Endothelial cell of umbilical vein (primary cell): ENCODE measurements around the gene PIGZ.

ENCODE experiments used
- POLR2A ChIP-seq: IDR thresholded peaks from 2 replicates; pipeline ENCODE4 v1.6.1; 2012; ENCODE audit warnings: low read depth, mild to moderate bottlenecking, control low read depth, low read length
- TF ChIP-seq, protein P1 (sequence below), 2 donors: IDR thresholded peaks; 1 replicate in 1 of 2; 2 replicates in 1 of 2; pipeline ENCODE4 v1.5.1; 2011; ENCODE audit warnings: low read length in 2 of 2, mild to moderate bottlenecking in 2 of 2, moderate library complexity in 2 of 2, control low read depth in 1 of 2, inconsistent platforms in 1 of 2, low read depth in 1 of 2; ENCODE audit not compliant: insufficient read depth in 1 of 2; ENCODE audit errors: extremely low read depth in 1 of 2

DNA sequence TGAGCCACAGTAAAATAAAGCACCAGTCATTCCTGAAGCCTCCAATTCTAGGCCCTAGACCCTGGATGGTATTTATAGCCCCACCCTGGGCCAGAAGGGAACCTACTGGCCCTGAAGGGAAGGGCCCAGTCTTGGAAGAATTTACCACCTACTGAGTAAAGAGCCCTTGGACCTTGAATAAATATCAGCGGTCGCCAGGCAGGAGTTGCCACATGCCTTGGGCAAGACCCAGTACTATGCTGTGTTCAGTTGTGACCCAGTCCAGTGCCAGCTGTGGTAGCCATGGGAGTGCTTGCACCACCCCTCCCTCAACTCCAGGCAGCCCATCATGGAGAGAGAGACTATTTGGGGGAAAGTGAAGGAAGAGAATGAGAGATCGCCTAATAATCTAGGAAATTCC is 53.3 kb downstream of the PIGZ start:
- TF ChIP-seq, protein P1, sequence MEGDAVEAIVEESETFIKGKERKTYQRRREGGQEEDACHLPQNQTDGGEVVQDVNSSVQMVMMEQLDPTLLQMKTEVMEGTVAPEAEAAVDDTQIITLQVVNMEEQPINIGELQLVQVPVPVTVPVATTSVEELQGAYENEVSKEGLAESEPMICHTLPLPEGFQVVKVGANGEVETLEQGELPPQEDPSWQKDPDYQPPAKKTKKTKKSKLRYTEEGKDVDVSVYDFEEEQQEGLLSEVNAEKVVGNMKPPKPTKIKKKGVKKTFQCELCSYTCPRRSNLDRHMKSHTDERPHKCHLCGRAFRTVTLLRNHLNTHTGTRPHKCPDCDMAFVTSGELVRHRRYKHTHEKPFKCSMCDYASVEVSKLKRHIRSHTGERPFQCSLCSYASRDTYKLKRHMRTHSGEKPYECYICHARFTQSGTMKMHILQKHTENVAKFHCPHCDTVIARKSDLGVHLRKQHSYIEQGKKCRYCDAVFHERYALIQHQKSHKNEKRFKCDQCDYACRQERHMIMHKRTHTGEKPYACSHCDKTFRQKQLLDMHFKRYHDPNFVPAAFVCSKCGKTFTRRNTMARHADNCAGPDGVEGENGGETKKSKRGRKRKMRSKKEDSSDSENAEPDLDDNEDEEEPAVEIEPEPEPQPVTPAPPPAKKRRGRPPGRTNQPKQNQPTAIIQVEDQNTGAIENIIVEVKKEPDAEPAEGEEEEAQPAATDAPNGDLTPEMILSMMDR (IDR thresholded peaks at IDR 0.05; ENCODE audit: extremely low read depth in 1 of 2, insufficient read depth in 1 of 2, low read depth in 1 of 2, low read length in 2 of 2), result no peak
- TF ChIP-seq POLR2A, result no peak
